Left ventricle myocardium inferior (tissue), 1 donor: ENCODE data around the gene BST2. TPM values are rescaled to one million over a fixed set of nuclear protein-coding genes. Genes with fewer than 3 reads are reported as not detected.

Experiments
- DNase-seq: peaks from one replicate; pipeline ENCODE4 v3.0.0-alpha.2; 2020
- H3K27ac ChIP-seq: fragments of 200-600 bp; replicated peaks from 2 replicates; pipeline ENCODE4 v1.8.0; 2021
- H3K27me3 ChIP-seq: fragments of 200-600 bp; 2 replicates; pipeline ENCODE4 v1.8.0; 2021; ENCODE audit warnings: low read depth
- H3K36me3 ChIP-seq: fragments of 200-600 bp; 2 replicates; pipeline ENCODE4 v1.8.0; 2021
- H3K4me1 ChIP-seq: fragments of 200-600 bp; 2 replicates; pipeline ENCODE4 v1.8.0; 2021
- H3K4me3 ChIP-seq: fragments of 200-600 bp; 2 replicates; pipeline ENCODE4 v1.8.0; 2021; ENCODE audit warnings: mild to moderate bottlenecking, moderate library complexity
- H3K9me3 ChIP-seq: fragments of 200-600 bp; replicated peaks from 2 replicates; pipeline ENCODE4 v1.8.0; 2021
- intact Hi-C: fragments of 100-400 bp; cut with micrococcal nuclease; formaldehyde crosslinking; loops from one replicate; pipeline ENCODE4 v1.11.0; 2022
- total RNA-seq: library from RNA; stranded (reverse); fragmentation: NEBNext Ultra II Directional; extraction: Animal tissue kit (Norgen Biotek cat#: 25700); gene quantifications from one replicate; pipeline ENCODE4 v1.2.1, GENCODE V29; 2021
- TF ChIP-seq, protein P1 (sequence below): fragments of 200-600 bp; IDR thresholded peaks from 2 replicates; pipeline ENCODE4 v1.8.0; 2021; ENCODE audit warnings: antibody characterized with exemption, mild to moderate bottlenecking, borderline replicate concordance
- donor health status: DM: no; HTN: yes; CAD: no; lungs with severe emphysema.

BST2 gene
- total RNA-seq, 1 donor from 2014 or later = 42.2 TPM

- no peak for DNase-seq
- Histone ChIP-seq H3K4me3 (peak overlapping the region; percentile 71), H3K36me3 (no peaks in the 10 kb centered on the region), H3K4me1 (peaks cover 26% of the 10 kb centered on the region), H3K27ac (peak overlapping the region; percentile 89), H3K9me3 (no peaks in the 10 kb centered on the region), H3K27me3 (peaks cover 15% of the 10 kb centered on the region)
- TF ChIP-seq, protein P1, sequence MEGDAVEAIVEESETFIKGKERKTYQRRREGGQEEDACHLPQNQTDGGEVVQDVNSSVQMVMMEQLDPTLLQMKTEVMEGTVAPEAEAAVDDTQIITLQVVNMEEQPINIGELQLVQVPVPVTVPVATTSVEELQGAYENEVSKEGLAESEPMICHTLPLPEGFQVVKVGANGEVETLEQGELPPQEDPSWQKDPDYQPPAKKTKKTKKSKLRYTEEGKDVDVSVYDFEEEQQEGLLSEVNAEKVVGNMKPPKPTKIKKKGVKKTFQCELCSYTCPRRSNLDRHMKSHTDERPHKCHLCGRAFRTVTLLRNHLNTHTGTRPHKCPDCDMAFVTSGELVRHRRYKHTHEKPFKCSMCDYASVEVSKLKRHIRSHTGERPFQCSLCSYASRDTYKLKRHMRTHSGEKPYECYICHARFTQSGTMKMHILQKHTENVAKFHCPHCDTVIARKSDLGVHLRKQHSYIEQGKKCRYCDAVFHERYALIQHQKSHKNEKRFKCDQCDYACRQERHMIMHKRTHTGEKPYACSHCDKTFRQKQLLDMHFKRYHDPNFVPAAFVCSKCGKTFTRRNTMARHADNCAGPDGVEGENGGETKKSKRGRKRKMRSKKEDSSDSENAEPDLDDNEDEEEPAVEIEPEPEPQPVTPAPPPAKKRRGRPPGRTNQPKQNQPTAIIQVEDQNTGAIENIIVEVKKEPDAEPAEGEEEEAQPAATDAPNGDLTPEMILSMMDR = no peak
- intact Hi-C loops = no loop called here
Measured at GRCh38 chr19:17406887-17407196, 1.4 kb upstream of the BST2 start.

- no peaks in the 10 kb centered on the region for H3K36me3 ChIP-seq
- intact Hi-C loops = no loop called here
- no peaks in the 10 kb centered on the region for H3K9me3 ChIP-seq
- H3K4me3 ChIP-seq = peak overlapping the region; percentile 71
- peak overlapping the region; percentile 89 for H3K27ac ChIP-seq
- TF ChIP-seq, protein P1 = no peak
- DNase-seq = no peak
- H3K4me1 ChIP-seq = peaks cover 28% of the 10 kb centered on the region
- H3K27me3 ChIP-seq = peaks cover 17% of the 10 kb centered on the region
Measured at GRCh38 chr19:17406046-17406886, 836 bp upstream of the BST2 start.

- Histone ChIP-seq H3K9me3 (no peaks in the 10 kb centered on the region), H3K4me3 (peak overlapping the region; percentile 71), H3K36me3 (no peaks in the 10 kb centered on the region), H3K27ac (peak overlapping the region; percentile 89), H3K4me1 (peaks cover 28% of the 10 kb centered on the region), H3K27me3 (peaks cover 27% of the 10 kb centered on the region)
- no peak for DNase-seq
- intact Hi-C loops = no loop called here
- TF ChIP-seq, protein P1 = no peak
Measured at GRCh38 chr19:17404621-17405249, 695 bp downstream of the BST2 start.

DNA sequence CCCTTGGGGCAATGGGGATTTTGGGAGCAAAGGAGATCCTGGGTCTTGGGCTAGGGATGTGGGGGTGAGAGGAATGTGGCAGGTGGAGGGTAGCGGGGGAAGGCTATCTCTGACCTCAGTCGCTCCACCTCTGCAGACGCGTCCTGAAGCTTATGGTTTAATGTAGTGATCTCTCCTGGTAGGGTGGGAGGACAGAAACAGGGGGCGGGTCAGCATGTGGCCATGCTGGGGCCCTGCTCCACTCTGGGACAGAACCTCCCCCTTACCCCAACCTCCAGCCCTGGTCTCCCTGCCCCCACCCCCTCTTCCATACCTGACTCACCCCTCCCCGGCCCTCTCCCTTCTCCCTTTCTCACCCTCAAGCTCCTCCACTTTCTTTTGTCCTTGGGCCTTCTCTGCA lies 1.4 kb downstream of the BST2 start:
- peak overlapping the region; percentile 71 for H3K4me3 ChIP-seq
- peaks cover 28% of the 10 kb centered on the region for H3K4me1 ChIP-seq
- TF ChIP-seq, protein P1 = no peak
- peaks cover 27% of the 10 kb centered on the region for H3K27me3 ChIP-seq
- H3K9me3 ChIP-seq = no peaks in the 10 kb centered on the region
- H3K36me3 ChIP-seq = no peaks in the 10 kb centered on the region
- intact Hi-C loops = no loop called here
- no peak for DNase-seq
- peak overlapping the region; percentile 89 for H3K27ac ChIP-seq

DNA sequence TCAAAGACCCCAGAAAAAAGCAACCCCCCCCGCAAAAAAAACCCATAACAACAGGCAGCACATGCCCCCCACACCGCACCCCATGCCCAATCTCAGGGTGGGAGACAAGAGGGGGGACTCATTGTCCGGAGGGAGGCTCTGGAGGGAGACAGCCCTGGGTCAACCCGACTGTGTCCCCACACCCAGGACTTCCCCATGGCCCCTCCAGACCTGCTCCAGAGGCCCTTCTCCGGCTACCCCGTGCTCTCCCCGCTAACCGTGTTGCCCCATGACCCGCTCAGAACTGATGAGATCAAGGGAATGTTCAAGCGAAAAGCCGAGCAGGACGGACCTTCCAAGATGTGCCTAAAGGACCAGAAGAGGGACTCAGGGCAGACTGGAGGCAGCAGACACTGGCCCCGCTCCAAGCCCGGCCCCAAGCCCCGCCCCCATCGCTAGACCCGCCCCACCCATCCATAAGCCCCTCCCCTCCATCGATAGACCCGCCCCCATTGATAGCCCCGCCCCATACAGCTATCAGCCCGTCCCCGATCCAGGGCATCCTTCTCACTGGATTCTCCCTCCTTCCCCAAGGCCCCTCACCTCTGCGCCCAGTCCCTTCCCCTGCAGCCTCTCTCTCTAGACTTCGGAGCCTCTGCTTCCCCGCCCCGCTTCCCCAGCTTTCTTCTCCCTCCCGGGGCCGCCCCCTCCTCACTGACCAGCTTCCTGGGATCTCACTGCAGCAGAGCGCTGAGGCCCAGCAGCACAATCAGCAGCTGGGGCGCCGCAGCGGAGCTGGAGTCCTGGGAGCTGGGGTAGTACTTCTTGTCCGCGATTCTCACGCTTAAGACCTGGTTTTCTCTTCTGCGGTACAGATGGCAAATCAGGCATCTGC lies 2.2 kb downstream of the BST2 start:
- peaks cover 28% of the 10 kb centered on the region for H3K4me1 ChIP-seq
- intact Hi-C loops = no loop called here
- no peaks in the 10 kb centered on the region for H3K36me3 ChIP-seq
- DNase-seq = no peak
- H3K27me3 ChIP-seq = peaks cover 27% of the 10 kb centered on the region
- peak overlapping the region; percentile 89 for H3K27ac ChIP-seq
- H3K9me3 ChIP-seq = no peaks in the 10 kb centered on the region
- TF ChIP-seq, protein P1 = no peak
- peak overlapping the region; percentile 71 for H3K4me3 ChIP-seq
